CD14-positive monocyte (primary cell): ENCODE measurements around the gene SNAP91. TPM values are rescaled to one million over a fixed set of nuclear protein-coding genes. Genes with fewer than 3 reads are reported as not detected.

Experiments
- DNase-seq, 3 donors: peaks; one replicate each; pipeline ENCODE4 v3.0.0-alpha.2; 2011 to 2022
- H2AFZ ChIP-seq: 2 replicates; pipeline ENCODE4 v1.6.0; 2012; ENCODE audit warnings: mild to moderate bottlenecking, low read depth, low read length, inconsistent platforms; ENCODE audit not compliant: insufficient read depth, poor library complexity, severe bottlenecking
- H3K27ac ChIP-seq, 2 donors: 1 replicate in 1 of 2; 2 replicates in 1 of 2; pipeline ENCODE4 v1.5.1; 2012 to 2013; ENCODE audit warnings: low read length in 2 of 2, control low read depth in 1 of 2, inconsistent platforms in 1 of 2, low read depth in 1 of 2, mild to moderate bottlenecking in 1 of 2
- H3K27me3 ChIP-seq, 2 donors: one replicate each; pipeline versions ENCODE4 v1.6.0 to v1.6.1; 2011 to 2013; ENCODE audit warnings: low read length in 2 of 2; ENCODE audit not compliant: control insufficient read depth in 2 of 2, insufficient read depth in 2 of 2
- H3K36me3 ChIP-seq, 2 donors: replicated peaks in 1 of 2; 1 replicate in 1 of 2; 2 replicates in 1 of 2; pipeline versions ENCODE4 v1.5.1 to v1.6.1; 2012 to 2013; ENCODE audit warnings: low read length in 2 of 2, control low read depth in 1 of 2, inconsistent platforms in 1 of 2, mild to moderate bottlenecking in 1 of 2; ENCODE audit not compliant: insufficient read depth in 2 of 2, control insufficient read depth in 1 of 2
- H3K4me1 ChIP-seq, 2 donors: 1 replicate in 1 of 2; 2 replicates in 1 of 2; pipeline versions ENCODE4 v1.5.1 to v1.6.1; 2012 to 2013; ENCODE audit warnings: low read length in 2 of 2, control low read depth in 1 of 2, inconsistent platforms in 1 of 2, mild to moderate bottlenecking in 1 of 2, moderate library complexity in 1 of 2; ENCODE audit not compliant: insufficient read depth in 2 of 2, control insufficient read depth in 1 of 2
- H3K4me2 ChIP-seq: replicated peaks from 2 replicates; pipeline ENCODE3; 2012; ENCODE audit warnings: low read length, moderate library complexity, mild to moderate bottlenecking; ENCODE audit not compliant: poor library complexity, severe bottlenecking; ENCODE audit errors: extremely low read depth
- H3K4me3 ChIP-seq, 3 experiments: fragments of 200-600 bp in 1 of 3; sonication (generic) in 1 of 3; replicated peaks in 1 of 3; 1 replicate in 2 of 3; 2 replicates in 1 of 3; pipeline ENCODE4 v1.5.1; 2011 to 2013; ENCODE audit warnings: low read length in 3 of 3, mild to moderate bottlenecking in 3 of 3, control low read depth in 2 of 3, low read depth in 2 of 3, inconsistent platforms in 1 of 3, moderate library complexity in 1 of 3
- H3K79me2 ChIP-seq: 2 replicates; pipeline ENCODE4 v1.6.0; 2012; ENCODE audit warnings: mild to moderate bottlenecking, control low read depth, inconsistent platforms, low read length, moderate library complexity; ENCODE audit not compliant: insufficient read depth
- H3K9ac ChIP-seq: 2 replicates; pipeline ENCODE4 v1.6.0; 2017; ENCODE audit warnings: low read length, mild to moderate bottlenecking; ENCODE audit not compliant: insufficient read depth, poor library complexity, severe bottlenecking
- H3K9me3 ChIP-seq, 2 donors: replicated peaks in 1 of 2; 1 replicate in 1 of 2; 2 replicates in 1 of 2; pipeline versions ENCODE4 v1.5.1 to v1.6.1; 2012 to 2013; ENCODE audit warnings: low read length in 2 of 2, control low read depth in 1 of 2; ENCODE audit not compliant: control insufficient read depth in 1 of 2, insufficient read depth in 1 of 2
- H4K20me1 ChIP-seq: 2 replicates; pipeline ENCODE4 v1.6.0; 2012; ENCODE audit warnings: mild to moderate bottlenecking, low read length, control low read depth, moderate library complexity; ENCODE audit not compliant: insufficient read depth
- H3K27ac Mint-ChIP-seq, 7 donors: one replicate each; pipeline ENCODE4 v1.8.0; 2020; ENCODE audit warnings: mild to moderate bottlenecking in 7 of 7, mixed read lengths in 7 of 7, moderate library complexity in 6 of 7, inconsistent platforms in 2 of 7
- H3K27me3 Mint-ChIP-seq, 3 donors: one replicate each; pipeline ENCODE4 v1.8.0; 2021 to 2022; ENCODE audit warnings: low read depth in 3 of 3, mild to moderate bottlenecking in 3 of 3, mixed read lengths in 3 of 3, moderate library complexity in 3 of 3, inconsistent platforms in 1 of 3
- H3K36me3 Mint-ChIP-seq, 2 donors: one replicate each; pipeline ENCODE4 v1.8.0; 2020; ENCODE audit warnings: mixed read lengths in 2 of 2, inconsistent platforms in 1 of 2, mild to moderate bottlenecking in 1 of 2
- H3K4me1 Mint-ChIP-seq: one replicate; pipeline ENCODE4 v1.8.0; 2020; ENCODE audit warnings: mild to moderate bottlenecking, mixed read lengths
- H3K4me3 Mint-ChIP-seq, 2 donors: one replicate each; pipeline ENCODE4 v1.8.0; 2020; ENCODE audit warnings: mild to moderate bottlenecking in 2 of 2, mixed read lengths in 2 of 2, moderate library complexity in 1 of 2
- H3K9me3 Mint-ChIP-seq, 7 donors: one replicate each; pipeline ENCODE4 v1.8.0; 2020 to 2022; ENCODE audit warnings: mixed read lengths in 7 of 7, mild to moderate bottlenecking in 6 of 7, moderate library complexity in 6 of 7, inconsistent platforms in 2 of 7
- WGBS: methylation state at CpG from one replicate; pipeline ENCODE4 v1.1.5; 2013; ENCODE audit warnings: missing lambda C conversion rate; ENCODE audit not compliant: insufficient coverage; 5-methylcytosine and 5-hydroxymethylcytosine counted together
- intact Hi-C, 2 donors: fragments of 100-400 bp; cut with micrococcal nuclease; formaldehyde crosslinking; loops; one replicate each; pipeline versions ENCODE4 v1.15.0 to v1.15.1; 2023
- polyA plus RNA-seq, 3 donors: library from polyadenylated mRNA; depleted of rRNA in 1 of 3; unstranded in 2 of 3; stranded (reverse) in 1 of 3; fragments of 300-500 nt in 2 of 3; fragments of >200 nt in 1 of 3; fragmentation: Illumina TruSeq in 2 of 3; gene quantifications; 1 replicate in 2 of 3; 2 replicates in 1 of 3; pipeline ENCODE4 v1.2.3, GENCODE V29; 2012 to 2021
- TF ChIP-seq, protein P1 (sequence below): fragments of 200-600 bp; IDR thresholded peaks from one replicate; pipeline ENCODE4 v1.8.0; 2022; ENCODE audit warnings: antibody characterized with exemption, mild to moderate bottlenecking

SNAP91 gene
- polyA plus RNA-seq, 3 donors = not detected

DNA sequence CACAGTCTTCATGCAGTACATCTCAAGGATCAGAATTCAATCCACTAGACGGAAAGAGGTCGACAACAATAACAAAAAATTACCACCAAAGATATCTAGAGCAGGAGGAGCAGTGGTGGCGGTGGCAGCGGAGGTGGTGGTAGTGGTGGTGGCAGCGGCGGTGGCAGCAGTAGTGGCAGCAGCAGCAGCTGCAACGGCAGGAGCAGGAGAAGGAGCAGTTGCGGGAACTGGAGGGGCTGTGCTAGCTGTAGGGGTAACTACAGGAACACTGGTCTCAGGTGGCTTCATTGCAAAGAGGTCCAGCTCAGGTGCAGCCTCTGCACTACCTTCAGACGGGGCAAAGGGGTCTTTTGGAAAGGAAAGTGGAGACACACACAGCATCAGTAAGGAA lies 115.5 kb downstream of the SNAP91 start:
- H3K27me3 Mint-ChIP-seq = peaks cover 0 to 2% (median 1%) of the 10 kb centered on the region in 3 donors
- no peak overlapping the region for H3K4me3 ChIP-seq
- H3K36me3 ChIP-seq = no peaks in the 10 kb centered on the region
- no peak overlapping the region for H2AFZ ChIP-seq
- H3K9ac ChIP-seq = no peak overlapping the region
- H3K4me1 Mint-ChIP-seq = peaks cover 22% of the 10 kb centered on the region
- 96% methylated on average over 5 of the region's 9 CpGs for WGBS
- intact Hi-C loops = loop anchor here in 1 of 2 donors (10.0 kb wide), 2 partner anchors 159 to 261 kb away; partner anchors contain the start of genes CYB5R4, ME1 and RIPPLY2
- no peak for DNase-seq
- H3K9me3 ChIP-seq = no peaks in the 10 kb centered on the region
- TF ChIP-seq, protein P1, sequence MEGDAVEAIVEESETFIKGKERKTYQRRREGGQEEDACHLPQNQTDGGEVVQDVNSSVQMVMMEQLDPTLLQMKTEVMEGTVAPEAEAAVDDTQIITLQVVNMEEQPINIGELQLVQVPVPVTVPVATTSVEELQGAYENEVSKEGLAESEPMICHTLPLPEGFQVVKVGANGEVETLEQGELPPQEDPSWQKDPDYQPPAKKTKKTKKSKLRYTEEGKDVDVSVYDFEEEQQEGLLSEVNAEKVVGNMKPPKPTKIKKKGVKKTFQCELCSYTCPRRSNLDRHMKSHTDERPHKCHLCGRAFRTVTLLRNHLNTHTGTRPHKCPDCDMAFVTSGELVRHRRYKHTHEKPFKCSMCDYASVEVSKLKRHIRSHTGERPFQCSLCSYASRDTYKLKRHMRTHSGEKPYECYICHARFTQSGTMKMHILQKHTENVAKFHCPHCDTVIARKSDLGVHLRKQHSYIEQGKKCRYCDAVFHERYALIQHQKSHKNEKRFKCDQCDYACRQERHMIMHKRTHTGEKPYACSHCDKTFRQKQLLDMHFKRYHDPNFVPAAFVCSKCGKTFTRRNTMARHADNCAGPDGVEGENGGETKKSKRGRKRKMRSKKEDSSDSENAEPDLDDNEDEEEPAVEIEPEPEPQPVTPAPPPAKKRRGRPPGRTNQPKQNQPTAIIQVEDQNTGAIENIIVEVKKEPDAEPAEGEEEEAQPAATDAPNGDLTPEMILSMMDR = no peak
- no peak overlapping the region for H3K4me2 ChIP-seq
- no peaks in the 10 kb centered on the region for H4K20me1 ChIP-seq
- H3K27ac ChIP-seq = no peak overlapping the region
- no peaks in the 10 kb centered on the region for H3K9me3 Mint-ChIP-seq
- H3K36me3 Mint-ChIP-seq = no peaks in the 10 kb centered on the region
- H3K4me1 ChIP-seq = peaks cover 17 to 18% of the 10 kb centered on the region in 2 donors
- no peaks in the 10 kb centered on the region for H3K27me3 ChIP-seq
- H3K27ac Mint-ChIP-seq = peak overlapping the region in 3 of 7 donors; percentile 27 to 65 (median 35)
- no peak overlapping the region for H3K4me3 Mint-ChIP-seq
- H3K79me2 ChIP-seq = no peaks in the 10 kb centered on the region

DNA sequence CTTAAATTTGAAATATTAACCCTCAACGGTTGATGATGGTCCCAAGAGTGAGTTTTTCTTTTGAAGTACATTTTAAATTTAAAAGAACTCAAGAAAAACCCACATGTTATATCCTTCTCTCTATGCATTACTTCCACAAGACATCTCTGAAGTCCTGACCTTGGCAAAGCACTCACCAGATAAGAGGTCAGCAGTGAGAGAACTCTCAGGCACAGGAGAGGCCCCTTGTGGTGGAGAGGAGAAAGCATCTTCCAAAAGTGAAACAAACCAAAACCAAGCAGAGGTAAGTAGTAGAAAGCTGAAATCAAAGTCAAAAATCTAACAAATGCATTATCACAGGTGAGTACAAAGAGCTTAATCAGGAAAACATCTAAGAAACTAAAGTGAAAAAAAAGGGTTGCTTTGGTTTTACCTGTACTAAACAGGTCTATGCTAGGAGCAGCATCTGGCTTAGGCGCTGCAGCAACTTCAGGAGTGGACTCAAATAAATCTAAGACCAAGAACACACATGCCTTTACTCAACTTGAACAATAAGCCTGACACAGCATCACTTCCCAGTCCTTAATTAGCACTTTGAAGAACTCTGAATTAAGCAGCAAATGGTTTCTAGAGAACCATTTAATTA lies 116.0 kb downstream of the SNAP91 start:
- Histone ChIP-seq H3K9ac (no peak overlapping the region), H3K27ac (no peak overlapping the region), H3K9me3 (no peaks in the 10 kb centered on the region), H3K4me1 (peaks cover 17 to 18% of the 10 kb centered on the region in 2 donors), H3K4me3 (no peak overlapping the region), H3K4me2 (peak overlapping the region; percentile 29), H3K27me3 (no peaks in the 10 kb centered on the region), H4K20me1 (no peaks in the 10 kb centered on the region), H2AFZ (no peak overlapping the region), H3K79me2 (no peaks in the 10 kb centered on the region), H3K36me3 (no peaks in the 10 kb centered on the region)
- Mint-ChIP-seq H3K27ac (peak overlapping the region in 4 of 7 donors; percentile 8 to 65 (median 34)), H3K9me3 (no peaks in the 10 kb centered on the region), H3K36me3 (no peaks in the 10 kb centered on the region), H3K4me3 (peak overlapping the region in 1 of 2 donors; percentile 39), H3K4me1 (peaks cover 22% of the 10 kb centered on the region), H3K27me3 (peaks cover 0 to 2% (median 1%) of the 10 kb centered on the region in 3 donors)
- intact Hi-C loops = loop anchor here in 1 of 2 donors (10.0 kb wide), 2 partner anchors 158 to 262 kb away; partner anchors contain the start of genes CYB5R4, ME1 and RIPPLY2
- peak; percentile 27 to 57 (median 50) for DNase-seq
- WGBS = 100% methylated on average over 1 of the region's 2 CpGs
- TF ChIP-seq, protein P1 = peak; percentile 78
